NCI-H2081 treated with DMSO at 0.1 percent for 48 hours (cell line): ENCODE measurements around the gene KSR2.
"Not testable (repeated sequence)": the region's sequence is repeated elsewhere in the genome, so short reads cannot be mapped to it uniquely, and the experiment has no call there.

Experiments
- DNase-seq: peaks from one replicate; lab custom pipeline; 2025; lab: John Stamatoyannopoulos, UW

KSR2 gene

GRCh38 chr12:117857632-117858612 is 110.9 kb downstream of the KSR2 start:
- DNase-seq, result no peak

GRCh38 chr12:117857139-117857538 is 111.7 kb downstream of the KSR2 start:
- not testable (repeated sequence) for DNase-seq

- no peak for DNase-seq
Observed at GRCh38 chr12:117855165-117855564, 113.6 kb downstream of the KSR2 start.

GRCh38 chr12:117854339-117855012 is 114.3 kb downstream of the KSR2 start:
- no peak for DNase-seq

- DNase-seq, result no peak
Observed at GRCh38 chr12:117853600-117853999, 115.2 kb downstream of the KSR2 start.

- DNase-seq, result no peak
Observed at GRCh38 chr12:117850048-117850447, 118.7 kb downstream of the KSR2 start.

GRCh38 chr12:117847371-117847770 is 121.4 kb downstream of the KSR2 start:
- no peak for DNase-seq

- DNase-seq, result no peak
Observed at GRCh38 chr12:117845271-117845904, 123.4 kb downstream of the KSR2 start.

GRCh38 chr12:117844114-117844830 is 124.5 kb downstream of the KSR2 start:
- DNase-seq, result no peak

- DNase-seq, result no peak
Observed at GRCh38 chr12:117842630-117843029, 126.2 kb downstream of the KSR2 start.

GRCh38 chr12:117842220-117842619 is 126.6 kb downstream of the KSR2 start:
- DNase-seq, result no peak

- DNase-seq, result no peak
Observed at GRCh38 chr12:117837737-117838050, 131.1 kb downstream of the KSR2 start.

GRCh38 chr12:117836999-117837736 is 131.6 kb downstream of the KSR2 start:
- DNase-seq, result no peak

- no peak for DNase-seq
Observed at GRCh38 chr12:117836476-117836875, 132.3 kb downstream of the KSR2 start.

- no peak for DNase-seq
Observed at GRCh38 chr12:117835156-117835555, 133.6 kb downstream of the KSR2 start.

GRCh38 chr12:117832459-117833457 is 136.0 kb downstream of the KSR2 start:
- no peak for DNase-seq

- DNase-seq, result no peak
Observed at GRCh38 chr12:117830471-117830870, 138.3 kb downstream of the KSR2 start.

GRCh38 chr12:117829108-117829507 is 139.7 kb downstream of the KSR2 start:
- DNase-seq, result no peak

- no peak for DNase-seq
Observed at GRCh38 chr12:117827660-117828059, 141.1 kb downstream of the KSR2 start.

- DNase-seq, result no peak
Observed at GRCh38 chr12:117825827-117826226, 143.0 kb downstream of the KSR2 start.
